GM06990 (cell line): ENCODE results near the gene AFP.

Experiments
- DNase-seq: peaks from one replicate; pipeline ENCODE4 v3.0.0-alpha.2; 2011; ENCODE audit not compliant: insufficient read length; ENCODE audit errors: extremely low read depth
- H3K27me3 ChIP-seq: replicated peaks from 2 replicates; pipeline ENCODE4 v1.6.0; 2011; ENCODE audit warnings: low read length; ENCODE audit not compliant: control insufficient read depth, insufficient read depth
- H3K36me3 ChIP-seq: 2 replicates; pipeline ENCODE4 v1.5.1; 2011; ENCODE audit warnings: low read length; ENCODE audit not compliant: control insufficient read depth, insufficient read depth
- H3K4me3 ChIP-seq: replicated peaks from 2 replicates; pipeline ENCODE4 v1.5.1; 2011; ENCODE audit warnings: low read depth, mild to moderate bottlenecking, control low read depth, low read length
- CTCF ChIP-seq: IDR thresholded peaks from 2 replicates; pipeline ENCODE4 v1.5.1; 2011; ENCODE audit warnings: low read length, control low read depth, mild to moderate bottlenecking, inconsistent platforms; ENCODE audit not compliant: insufficient read depth, poor library complexity, severe bottlenecking

AFP gene

GRCh38 chr4:73429826-73430587 lies 6.0 kb upstream of the AFP start:
- TF ChIP-seq CTCF: no peak

GRCh38 chr4:73431813-73432168 lies 4.2 kb upstream of the AFP start:
- Histone ChIP-seq H3K4me3 (no peak overlapping the region), H3K27me3 (no peaks in the 10 kb centered on the region; the same call in none of the 2 replicates), H3K36me3 (no peaks in the 10 kb centered on the region)
- DNase-seq: no peak
- no peak for TF ChIP-seq CTCF

More at GRCh38 chr4:73429826-73430587, 6.0 kb upstream of the AFP start:
- Histone ChIP-seq H3K27me3 (no peaks in the 10 kb centered on the region; the same call in none of the 2 replicates), H3K36me3 (no peaks in the 10 kb centered on the region), H3K4me3 (no peak overlapping the region)
- no peak for DNase-seq

- no peaks in the 10 kb centered on the region for H3K36me3 ChIP-seq
- no peaks in the 10 kb centered on the region; the same call in none of the 2 replicates for H3K27me3 ChIP-seq
- no peak for TF ChIP-seq CTCF
- DNase-seq: no peak
- no peak overlapping the region for H3K4me3 ChIP-seq
Observed at GRCh38 chr4:73432169-73433000, 3.6 kb upstream of the AFP start.

GRCh38 chr4:73433140-73433539 lies 2.9 kb upstream of the AFP start:
- no peak for TF ChIP-seq CTCF
- Histone ChIP-seq H3K36me3 (no peaks in the 10 kb centered on the region), H3K27me3 (no peaks in the 10 kb centered on the region; the same call in none of the 2 replicates), H3K4me3 (no peak overlapping the region)
- DNase-seq: no peak

GRCh38 chr4:73434311-73434710 lies 1.7 kb upstream of the AFP start:
- TF ChIP-seq CTCF: peak; percentile 57
- no peak for DNase-seq
- H3K4me3 ChIP-seq: no peak overlapping the region
- H3K36me3 ChIP-seq: no peaks in the 10 kb centered on the region
- H3K27me3 ChIP-seq: no peaks in the 10 kb centered on the region; the same call in 1 of the 2 replicates
